ENCODE data around the gene KLHDC10. TPM values are rescaled to one million over a fixed set of nuclear protein-coding genes. Genes with fewer than 3 reads are reported as not detected.

KLHDC10 gene
- total and polyA plus RNA-seq, 2 donors (not counting 3 experiments of a cell fraction or from before 2014, with no cell fraction given), result 14.9 to 31.3 TPM

DNA sequence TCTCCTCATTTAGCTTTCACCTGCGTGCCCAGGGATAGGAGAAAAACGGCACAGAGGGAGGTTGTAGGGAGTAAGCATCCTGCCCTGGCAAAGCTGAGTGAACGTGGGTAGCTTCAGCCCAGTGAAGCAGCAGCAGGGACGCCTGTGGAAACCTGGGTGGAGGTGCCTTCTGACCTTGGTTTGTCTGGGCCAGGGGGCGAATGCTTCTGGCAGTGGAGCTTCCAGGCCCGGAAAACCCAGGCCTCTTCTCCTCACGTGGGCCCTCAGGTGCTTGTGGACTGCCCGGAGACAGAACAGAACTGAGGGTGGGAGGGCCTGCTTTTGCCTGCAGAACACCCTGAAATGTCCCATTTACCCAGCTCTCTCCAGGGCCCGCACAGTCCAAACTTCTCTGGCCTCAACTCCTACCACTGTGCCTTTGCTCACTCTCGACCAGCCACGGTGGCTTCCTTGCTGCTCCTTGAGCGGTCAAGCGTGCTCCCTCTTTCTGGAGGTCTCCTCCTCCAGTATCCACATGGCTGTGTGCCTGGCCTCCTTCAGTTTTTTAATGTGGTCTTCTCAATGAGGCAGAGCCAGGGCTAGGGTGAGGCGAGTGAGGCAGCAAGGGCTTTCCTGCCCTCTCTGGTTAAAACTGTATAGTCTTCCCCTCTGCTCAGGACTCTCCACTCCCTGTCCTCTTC is 72.5 kb downstream of the KLHDC10 start:
- dilution Hi-C loops (cut with MboI; ENCODE audit: extremely low pct_ligation_motif_present, low sequenced_read_pairs), result no loop called here

DNA sequence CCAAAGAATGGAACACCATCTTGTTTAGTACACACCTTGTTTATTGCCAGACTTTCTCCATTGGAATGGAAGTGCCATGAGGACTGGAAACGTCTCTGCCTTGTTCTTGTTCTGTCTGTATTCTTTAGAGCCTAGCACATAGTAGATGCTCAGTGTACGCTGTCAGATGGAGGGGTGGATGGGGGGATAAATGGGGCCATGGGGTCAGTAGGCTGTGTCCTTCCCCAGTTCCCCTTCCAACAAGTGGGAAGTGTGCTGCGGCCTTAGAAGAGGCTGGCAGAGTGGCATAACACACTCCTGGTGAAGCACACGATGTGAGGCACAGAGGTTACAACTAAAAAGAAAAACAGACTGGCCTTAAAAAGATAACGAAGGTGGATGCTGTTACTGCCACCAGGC is 73.0 kb downstream of the KLHDC10 start:
- Histone ChIP-seq H2AFZ (ENCODE audit: low read depth, low read length) (no peak overlapping the region), H3K9ac (replicated peaks; ENCODE audit: extremely low read depth, insufficient read depth, low read length) (no peak overlapping the region), H3K9me1 (replicated peaks; ENCODE audit: control insufficient read depth, extremely low read depth, insufficient read depth, low read length) (no peaks in the 10 kb centered on the region), H3K27me3 (ENCODE audit: control insufficient read depth in 2 of 2, insufficient read depth in 2 of 2, low read length in 2 of 2) (no peaks in the 10 kb centered on the region), H3K4me3 (replicated peaks in 1 of 3; ENCODE audit: insufficient read depth in 1 of 3, low read depth in 1 of 3, low read length in 3 of 3) (no peak overlapping the region), H4K20me1 (replicated peaks; ENCODE audit: control insufficient read depth, extremely low read depth, insufficient read depth, low read length) (no peaks in the 10 kb centered on the region), H3K27ac (ENCODE audit: insufficient read depth, low read depth, low read length) (no peak overlapping the region), H3K4me1 (ENCODE audit: control insufficient read depth, extremely low read depth, insufficient read depth, low read length) (peaks cover 4% of the 10 kb centered on the region), H3K4me2 (ENCODE audit: insufficient read depth, low read length) (no peak overlapping the region), H3K79me2 (ENCODE audit: control insufficient read depth, insufficient read depth, low read length) (no peaks in the 10 kb centered on the region), H3K9me3 (replicated peaks; ENCODE audit: control insufficient read depth, insufficient read depth, low read length) (no peaks in the 10 kb centered on the region), H3K36me3 (ENCODE audit: control insufficient read depth in 2 of 2, extremely low read depth in 1 of 2, insufficient read depth in 2 of 2, low read length in 2 of 2) (no peaks in the 10 kb centered on the region)
- TF ChIP-seq POLR2AphosphoS5 (IDR thresholded peaks at IDR 0.05; ENCODE audit: insufficient read depth, low read depth, low read length), result no peak
- TF ChIP-seq, protein P1, sequence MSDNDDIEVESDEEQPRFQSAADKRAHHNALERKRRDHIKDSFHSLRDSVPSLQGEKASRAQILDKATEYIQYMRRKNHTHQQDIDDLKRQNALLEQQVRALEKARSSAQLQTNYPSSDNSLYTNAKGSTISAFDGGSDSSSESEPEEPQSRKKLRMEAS (IDR thresholded peaks at IDR 0.05; ENCODE audit: insufficient read depth, insufficient read length), result no peak
- TF ChIP-seq, protein P2, sequence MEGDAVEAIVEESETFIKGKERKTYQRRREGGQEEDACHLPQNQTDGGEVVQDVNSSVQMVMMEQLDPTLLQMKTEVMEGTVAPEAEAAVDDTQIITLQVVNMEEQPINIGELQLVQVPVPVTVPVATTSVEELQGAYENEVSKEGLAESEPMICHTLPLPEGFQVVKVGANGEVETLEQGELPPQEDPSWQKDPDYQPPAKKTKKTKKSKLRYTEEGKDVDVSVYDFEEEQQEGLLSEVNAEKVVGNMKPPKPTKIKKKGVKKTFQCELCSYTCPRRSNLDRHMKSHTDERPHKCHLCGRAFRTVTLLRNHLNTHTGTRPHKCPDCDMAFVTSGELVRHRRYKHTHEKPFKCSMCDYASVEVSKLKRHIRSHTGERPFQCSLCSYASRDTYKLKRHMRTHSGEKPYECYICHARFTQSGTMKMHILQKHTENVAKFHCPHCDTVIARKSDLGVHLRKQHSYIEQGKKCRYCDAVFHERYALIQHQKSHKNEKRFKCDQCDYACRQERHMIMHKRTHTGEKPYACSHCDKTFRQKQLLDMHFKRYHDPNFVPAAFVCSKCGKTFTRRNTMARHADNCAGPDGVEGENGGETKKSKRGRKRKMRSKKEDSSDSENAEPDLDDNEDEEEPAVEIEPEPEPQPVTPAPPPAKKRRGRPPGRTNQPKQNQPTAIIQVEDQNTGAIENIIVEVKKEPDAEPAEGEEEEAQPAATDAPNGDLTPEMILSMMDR (IDR thresholded peaks at IDR 0.05; ENCODE audit: extremely low read depth in 1 of 2, insufficient read depth in 1 of 2, low read depth in 1 of 2, low read length in 2 of 2), result no peak
- no peak for TF ChIP-seq GATA2 (IDR thresholded peaks at IDR 0.05; ENCODE audit: insufficient read depth, insufficient read length, low read depth, low read length)
- TF ChIP-seq JUN (IDR thresholded peaks at IDR 0.05; ENCODE audit: borderline replicate concordance, insufficient read depth, insufficient read length, low read depth), result no peak
- no peak for TF ChIP-seq MYC (IDR thresholded peaks at IDR 0.05; ENCODE audit: low read depth, low read length)
- TF ChIP-seq FOS (IDR thresholded peaks at IDR 0.05; ENCODE audit: borderline replicate concordance, insufficient read depth, low read length), result no peak
- TF ChIP-seq POLR2A (IDR thresholded peaks at IDR 0.05; ENCODE audit: low read depth, low read length), result no peak
- no peak for TF ChIP-seq EZH2 (IDR thresholded peaks at IDR 0.05; ENCODE audit: borderline replicate concordance, low read depth, low read length, severe bottlenecking)
- CTCF ChIA-PET, result no interaction called here
- no TSS peak for BruUV-seq (replicated peaks)
- intact Hi-C loops (cut with micrococcal nuclease) (loop anchor here (5.0 kb wide), 1 partner anchor 1316 kb away; no protein-coding TSS in a partner anchor), dilution Hi-C loops (cut with MboI; ENCODE audit: extremely low pct_ligation_motif_present, low sequenced_read_pairs) (no loop called here)
- FAIRE-seq, result no peak
- DNase-seq (ENCODE audit: low read depth, low spot score), result no peak
- POLR2A ChIA-PET, result no interaction called here

More for the DNA sequence above, 72.5 kb downstream of the KLHDC10 start:
- Histone ChIP-seq H4K20me1 (replicated peaks; ENCODE audit: control insufficient read depth, extremely low read depth, insufficient read depth, low read length) (no peaks in the 10 kb centered on the region), H3K79me2 (ENCODE audit: control insufficient read depth, insufficient read depth, low read length) (no peaks in the 10 kb centered on the region), H3K4me3 (replicated peaks in 1 of 3; ENCODE audit: insufficient read depth in 1 of 3, low read depth in 1 of 3, low read length in 3 of 3) (no peak overlapping the region), H3K9me3 (replicated peaks; ENCODE audit: control insufficient read depth, insufficient read depth, low read length) (no peaks in the 10 kb centered on the region), H3K4me2 (ENCODE audit: insufficient read depth, low read length) (no peak overlapping the region), H3K9me1 (replicated peaks; ENCODE audit: control insufficient read depth, extremely low read depth, insufficient read depth, low read length) (no peaks in the 10 kb centered on the region), H3K9ac (replicated peaks; ENCODE audit: extremely low read depth, insufficient read depth, low read length) (no peak overlapping the region), H3K27ac (ENCODE audit: insufficient read depth, low read depth, low read length) (no peak overlapping the region), H3K27me3 (ENCODE audit: control insufficient read depth in 2 of 2, insufficient read depth in 2 of 2, low read length in 2 of 2) (no peaks in the 10 kb centered on the region), H3K36me3 (ENCODE audit: control insufficient read depth in 2 of 2, extremely low read depth in 1 of 2, insufficient read depth in 2 of 2, low read length in 2 of 2) (no peaks in the 10 kb centered on the region), H2AFZ (ENCODE audit: low read depth, low read length) (no peak overlapping the region), H3K4me1 (ENCODE audit: control insufficient read depth, extremely low read depth, insufficient read depth, low read length) (peaks cover 3% of the 10 kb centered on the region)
- no TSS peak for BruUV-seq (replicated peaks)
- CTCF ChIA-PET, result interaction anchor here (0.9 to 1.2 kb wide), 2 partner anchors 15 to 71 kb away, joined by 3 to 4 read pairs; no protein-coding TSS in a partner anchor
- DNase-seq (ENCODE audit: low read depth, low spot score) (no peak), FAIRE-seq (no peak)
- intact Hi-C loops (cut with micrococcal nuclease), result loop anchor here (5.0 kb wide), 1 partner anchor 1315 kb away; no protein-coding TSS in a partner anchor
- no peak for TF ChIP-seq MYC (IDR thresholded peaks at IDR 0.05; ENCODE audit: low read depth, low read length)
- TF ChIP-seq POLR2A (IDR thresholded peaks at IDR 0.05; ENCODE audit: low read depth, low read length), result no peak
- POLR2A ChIA-PET, result no interaction called here

Data from endothelial cell of umbilical vein (primary cell).